C4-2B (cell line): ENCODE measurements around the gene INPP5E.

Experiments
- ZFX ChIP-seq: fragments of 450-650 bp; IDR thresholded peaks from 2 replicates; pipeline ENCODE4 v1.6.1; 2017
- TF ChIP-seq, protein P1 (sequence below): fragments of 450-650 bp; conservative IDR thresholded peaks from 2 replicates; pipeline ENCODE4 v1.5.1; 2017; ENCODE audit warnings: mild to moderate bottlenecking

DNA sequence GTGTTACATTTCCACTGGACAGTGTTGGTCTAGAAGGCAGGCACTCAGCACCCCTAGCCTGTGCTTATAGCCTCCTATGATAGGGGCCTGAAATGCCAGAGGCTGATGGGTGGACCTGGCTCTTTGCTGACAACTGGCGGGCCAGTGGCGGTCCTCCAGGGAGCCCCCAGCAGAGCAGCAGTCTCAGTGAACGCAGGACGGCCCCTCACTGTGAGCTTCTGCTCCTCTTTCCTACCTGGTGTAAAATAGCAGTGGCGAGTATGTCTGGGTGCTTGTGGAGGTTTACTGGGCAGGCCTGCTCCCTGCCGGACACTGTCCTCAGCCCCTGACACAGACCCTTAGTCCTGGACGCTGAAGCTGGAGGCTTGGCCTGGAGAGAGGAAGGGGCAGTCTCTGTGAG lies 46.5 kb upstream of the INPP5E start:
- TF ChIP-seq, protein P1, sequence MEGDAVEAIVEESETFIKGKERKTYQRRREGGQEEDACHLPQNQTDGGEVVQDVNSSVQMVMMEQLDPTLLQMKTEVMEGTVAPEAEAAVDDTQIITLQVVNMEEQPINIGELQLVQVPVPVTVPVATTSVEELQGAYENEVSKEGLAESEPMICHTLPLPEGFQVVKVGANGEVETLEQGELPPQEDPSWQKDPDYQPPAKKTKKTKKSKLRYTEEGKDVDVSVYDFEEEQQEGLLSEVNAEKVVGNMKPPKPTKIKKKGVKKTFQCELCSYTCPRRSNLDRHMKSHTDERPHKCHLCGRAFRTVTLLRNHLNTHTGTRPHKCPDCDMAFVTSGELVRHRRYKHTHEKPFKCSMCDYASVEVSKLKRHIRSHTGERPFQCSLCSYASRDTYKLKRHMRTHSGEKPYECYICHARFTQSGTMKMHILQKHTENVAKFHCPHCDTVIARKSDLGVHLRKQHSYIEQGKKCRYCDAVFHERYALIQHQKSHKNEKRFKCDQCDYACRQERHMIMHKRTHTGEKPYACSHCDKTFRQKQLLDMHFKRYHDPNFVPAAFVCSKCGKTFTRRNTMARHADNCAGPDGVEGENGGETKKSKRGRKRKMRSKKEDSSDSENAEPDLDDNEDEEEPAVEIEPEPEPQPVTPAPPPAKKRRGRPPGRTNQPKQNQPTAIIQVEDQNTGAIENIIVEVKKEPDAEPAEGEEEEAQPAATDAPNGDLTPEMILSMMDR = no peak
- no peak for TF ChIP-seq ZFX
